ENCODE data around the gene ITSN2. TPM values are rescaled to one million over a fixed set of nuclear protein-coding genes. Genes with fewer than 3 reads are reported as not detected.

The ITSN2 gene
- total and polyA plus RNA-seq, 2 of the 8 experiments (the other 6 are each of a cell fraction or from before 2014, with no cell fraction given): 9.3 to 17.0 TPM

- TF ChIP-seq CHD7 (IDR thresholded peaks at IDR 0.05; ENCODE audit: insufficient replicate concordance, low read length) (no peak), RXRA (IDR thresholded peaks at IDR 0.05; ENCODE audit: insufficient read depth, low read depth, low read length) (no peak), POU5F1 (IDR thresholded peaks at IDR 0.05; ENCODE audit: low read depth, low read length) (no peak), EGR1 (IDR thresholded peaks at IDR 0.05; ENCODE audit: borderline replicate concordance, low read depth, low read length) (no peak), TEAD4 (IDR thresholded peaks at IDR 0.05; ENCODE audit: low read depth, low read length) (no peak), TAF1 (IDR thresholded peaks at IDR 0.05; ENCODE audit: low read depth, low read length) (no peak), SRF (IDR thresholded peaks at IDR 0.05; ENCODE audit: low read depth, low read length) (no peak), KDM4A (IDR thresholded peaks at IDR 0.05; ENCODE audit: low read depth, low read length, severe bottlenecking) (no peak), MAX (IDR thresholded peaks at IDR 0.05) (no peak), SIN3A (conservative IDR thresholded peaks at IDR 0.05 in 1 of 2, IDR thresholded peaks at IDR 0.05 in 1 of 2; ENCODE audit: low read depth in 1 of 2, low read length in 2 of 2) (no peak), CHD1 (IDR thresholded peaks at IDR 0.05; ENCODE audit: low read depth, low read length) (no peak)
These were observed 160.3 kb downstream of the ITSN2 start (continued) for GRCh38 chr2:24199968-24200590.

Data from H1 (cell line).